ENCODE results near the gene RSL24D1.

Gene RSL24D1

DNA sequence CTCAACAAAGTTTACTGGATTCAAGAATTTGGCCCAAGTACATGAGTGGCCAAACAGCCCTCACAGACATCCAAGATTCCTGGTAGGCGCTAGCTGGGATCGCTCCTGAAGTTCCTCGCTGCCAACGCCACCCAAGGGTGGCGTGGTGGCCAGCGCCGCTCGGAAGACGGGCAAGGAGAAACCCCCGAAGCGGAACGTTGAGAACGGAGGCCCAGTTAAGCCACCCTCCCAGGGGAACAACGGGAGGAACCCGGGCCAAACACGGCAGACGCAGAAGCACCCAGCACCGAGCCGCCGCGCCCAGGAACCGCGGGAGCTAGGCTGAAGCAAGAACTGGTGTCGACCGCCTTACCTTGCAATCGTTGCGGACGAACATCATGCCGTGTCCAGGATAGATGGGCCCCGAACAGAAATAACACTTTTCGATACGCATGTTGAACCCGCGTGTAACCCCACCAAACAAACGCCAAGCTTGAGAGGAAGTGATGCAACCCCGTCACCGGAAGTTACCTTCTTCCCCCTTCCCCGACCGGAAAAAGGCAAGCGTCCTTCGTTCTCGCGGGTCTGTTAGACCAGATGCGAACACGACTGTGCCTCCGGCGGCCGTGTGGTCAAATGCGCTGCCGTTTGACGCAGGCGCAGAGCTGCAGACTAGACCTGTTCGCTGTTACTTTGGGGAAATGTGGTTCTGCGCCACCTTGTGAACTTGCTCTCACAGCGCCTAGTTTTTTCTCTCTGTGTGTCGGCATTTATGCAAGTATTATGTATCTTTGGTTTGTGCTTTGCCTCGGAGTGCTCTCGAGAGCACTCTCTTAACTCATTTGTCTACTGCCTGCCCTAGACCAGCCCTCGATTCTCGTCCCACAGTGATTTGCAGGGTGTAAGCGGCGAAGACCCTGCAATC, at the start of gene RSL24D1:
Gene RSL24D1, minus strand, starts transcription at position 484 of the 904 bp plus-strand sequence. Its CDS starts 51 bp downstream, at position 433.
- DNase-seq: peak; percentile 99

DNA sequence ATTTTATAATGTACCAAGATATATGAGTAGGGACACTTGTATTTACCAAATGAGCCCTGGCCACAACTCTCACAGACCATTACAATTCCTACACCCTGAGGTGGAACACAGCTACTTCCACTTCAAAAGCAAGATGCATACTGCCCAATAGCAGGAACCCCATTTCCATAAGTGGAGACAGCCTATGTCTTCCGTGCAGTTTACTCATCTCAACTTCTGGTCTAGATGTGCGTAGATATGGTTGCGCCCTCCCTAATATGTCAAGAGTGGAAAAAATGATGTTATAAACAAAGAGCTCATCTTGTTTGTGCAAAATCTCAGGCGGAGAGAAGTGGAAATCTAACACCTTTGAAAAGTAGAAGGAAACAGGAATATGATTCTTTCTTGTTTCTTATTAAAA, 48.3 kb upstream of the RSL24D1 start:
- no peak for DNase-seq

DNA sequence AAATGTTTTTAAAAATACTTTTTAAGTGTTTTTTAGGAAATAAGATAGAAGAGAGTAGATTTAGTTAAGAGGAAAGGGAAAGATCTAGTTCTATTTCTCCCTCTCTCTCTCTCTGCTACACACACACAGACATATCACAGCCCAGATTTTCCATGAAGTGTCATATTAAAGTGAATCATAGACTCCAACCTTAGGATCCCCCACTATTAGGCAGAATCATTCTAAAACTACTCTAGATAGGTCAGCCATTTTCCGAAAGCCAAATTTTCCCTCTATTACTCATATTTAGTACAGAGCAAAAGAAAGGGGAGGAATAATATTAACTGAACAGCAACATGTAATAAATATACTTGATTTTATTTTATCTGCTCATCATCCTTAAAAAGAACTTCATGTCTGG, 45.1 kb upstream of the RSL24D1 start:
- peak; percentile 67 for DNase-seq

DNA sequence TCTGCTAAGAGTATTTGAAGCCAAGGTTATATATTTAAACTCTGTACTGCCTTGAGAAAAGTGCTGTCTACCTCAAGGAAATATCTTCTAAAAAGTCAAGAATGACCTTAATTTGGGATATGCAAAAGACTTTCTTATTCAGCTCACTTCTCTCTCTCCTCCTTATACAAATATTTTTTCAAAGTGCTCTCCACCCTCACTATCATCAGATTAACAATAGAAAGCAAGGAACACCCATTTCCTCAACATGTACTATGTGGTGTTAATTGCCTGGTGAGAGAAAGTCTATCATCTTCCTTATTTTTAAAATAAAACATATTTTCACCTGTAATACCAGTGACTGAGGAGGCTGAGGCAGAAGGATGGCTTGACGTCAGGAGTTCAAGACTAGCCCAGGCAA, 44.4 kb upstream of the RSL24D1 start:
- DNase-seq: no peak

DNA sequence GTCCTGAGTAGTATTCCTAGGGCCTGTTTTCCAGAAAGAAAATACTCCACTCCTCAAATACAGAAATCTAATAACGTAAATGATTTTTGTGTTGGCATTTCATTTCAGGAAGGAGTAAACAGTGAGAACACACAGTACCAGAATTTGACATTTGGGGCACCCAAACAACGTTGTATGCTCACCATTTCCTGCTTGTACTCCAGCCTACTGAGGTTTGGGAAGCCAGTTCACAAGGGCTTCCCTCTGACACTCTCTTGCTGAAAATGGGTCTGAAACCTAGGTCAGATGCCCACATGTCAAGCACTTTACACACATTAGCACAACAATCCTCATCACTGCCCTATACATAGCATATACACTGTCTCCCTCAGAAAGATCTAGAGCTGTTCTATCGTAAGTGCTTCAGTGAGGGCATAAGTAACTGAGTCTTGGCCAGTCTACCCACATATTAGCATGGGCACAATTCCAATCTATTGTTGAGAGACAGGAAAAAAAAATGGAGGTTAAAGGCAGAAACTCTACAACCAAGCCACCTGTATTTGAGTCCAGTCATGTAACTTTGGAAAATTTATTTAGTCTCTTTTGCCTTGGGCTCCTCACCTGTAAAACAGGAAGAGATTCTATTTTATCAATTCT, 43.5 kb upstream of the RSL24D1 start:
- DNase-seq: no peak

DNA sequence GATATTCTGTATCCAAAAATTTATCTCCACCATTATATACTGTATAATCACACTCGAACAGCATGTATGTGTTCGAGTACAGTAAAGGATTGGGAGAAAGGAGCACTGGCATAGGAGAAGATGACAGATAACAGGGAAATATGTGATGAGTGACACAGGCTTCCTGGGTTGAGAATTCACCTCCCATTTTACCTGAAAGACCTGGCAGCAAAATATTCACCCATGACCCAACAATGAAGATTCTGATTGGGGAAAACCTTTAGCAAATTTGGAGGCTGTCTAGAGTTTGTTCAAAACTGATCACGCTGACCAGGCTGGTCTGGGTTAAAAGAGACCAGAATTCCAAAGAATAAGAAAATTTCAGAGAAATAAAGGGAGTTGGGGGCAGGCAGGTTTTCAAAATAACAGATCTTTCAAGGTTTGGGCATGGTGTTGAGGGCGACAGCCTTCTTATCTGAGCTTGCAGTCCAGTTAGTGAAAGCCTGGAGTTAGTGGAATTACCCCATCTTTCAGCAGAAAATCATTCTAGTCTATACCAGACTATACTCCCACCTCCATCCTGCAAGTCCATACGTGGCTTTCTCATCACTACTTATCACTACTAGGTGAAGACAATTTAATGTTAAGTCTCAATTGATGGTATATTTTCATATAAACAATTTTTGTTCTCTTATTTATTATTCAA, 42.8 kb upstream of the RSL24D1 start:
- DNase-seq: no peak

DNA sequence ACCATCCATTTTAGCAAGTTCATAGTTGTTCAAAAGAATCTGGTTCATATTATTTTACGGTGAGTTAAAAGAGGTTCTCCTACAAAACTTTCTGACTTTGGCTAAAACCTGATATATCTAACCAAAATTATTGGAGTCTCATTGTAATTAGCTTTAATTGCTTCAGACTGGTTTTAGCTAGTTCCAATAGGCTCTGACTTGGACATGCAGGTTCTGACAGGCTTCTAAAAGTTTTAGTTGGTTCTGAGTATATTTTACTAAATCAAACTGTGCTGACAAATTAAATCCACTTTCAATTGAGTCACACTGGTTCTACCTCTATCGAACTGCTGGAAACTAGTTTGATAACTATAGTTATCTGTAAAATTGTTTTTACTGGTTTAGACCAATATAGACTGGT, 42.1 kb upstream of the RSL24D1 start:
- DNase-seq: no peak

DNA sequence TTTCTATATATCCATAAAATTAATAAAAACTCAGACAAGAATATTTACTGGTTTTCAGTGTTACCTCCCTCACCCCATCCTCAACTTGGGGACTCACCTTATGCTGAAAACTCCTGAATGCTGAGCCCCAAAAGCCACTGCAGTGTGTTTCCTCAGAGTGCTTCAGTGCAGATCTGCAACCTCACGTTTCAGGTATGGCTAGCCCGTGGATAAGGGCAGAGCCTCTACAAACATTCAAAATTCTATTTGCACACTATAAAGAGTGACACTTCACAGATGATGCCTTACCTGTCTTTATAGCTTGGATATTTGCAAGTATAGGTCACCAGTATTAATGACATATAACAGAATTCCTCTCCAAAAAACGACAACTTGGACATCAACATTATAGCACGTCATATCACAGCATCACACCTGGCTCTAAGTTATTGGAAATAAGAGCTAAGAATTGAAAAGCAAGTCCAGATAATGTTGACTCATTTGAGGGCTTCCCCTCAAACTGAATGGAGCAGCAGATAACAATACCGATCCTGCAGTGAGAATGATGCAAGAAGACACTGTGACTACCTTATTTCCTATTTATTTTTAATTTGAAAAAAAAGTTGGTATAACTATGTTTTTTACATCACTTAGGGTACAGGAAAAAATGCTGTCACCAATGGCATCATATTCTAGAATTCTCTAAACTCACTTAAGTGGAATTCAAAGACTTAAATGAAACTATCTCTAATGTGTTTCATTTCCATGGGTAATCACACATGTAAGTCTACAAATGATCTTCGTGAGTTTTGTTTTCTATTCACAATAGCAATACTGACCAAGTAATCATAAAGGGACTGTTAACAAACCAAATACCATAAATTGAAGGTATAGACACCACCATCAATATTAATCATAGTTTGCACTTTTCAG, 40.7 kb upstream of the RSL24D1 start:
- no peak for DNase-seq

DNA sequence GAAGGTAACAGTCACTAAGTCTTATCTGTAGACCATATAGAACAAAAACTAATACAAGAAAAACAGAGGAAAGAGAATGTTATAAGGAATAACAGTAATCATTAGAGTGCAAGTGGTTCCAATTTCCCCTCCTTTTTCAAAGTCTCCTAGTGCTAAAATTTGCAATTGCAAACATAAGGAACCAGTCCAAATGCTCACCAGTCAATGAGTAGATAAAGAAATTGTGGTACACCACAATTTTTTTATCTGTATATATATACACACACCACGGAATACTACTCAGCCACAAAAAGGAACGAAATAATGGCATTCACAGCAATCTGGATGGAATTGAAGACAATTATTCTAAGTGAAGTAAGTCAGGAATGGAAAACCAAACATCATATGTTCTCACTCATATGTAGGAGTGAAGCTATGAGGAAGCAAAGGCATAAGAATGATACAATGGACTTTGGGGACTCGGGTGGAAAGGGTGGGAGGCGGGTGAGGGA, 38.9 kb upstream of the RSL24D1 start:
- DNase-seq: no peak

DNA sequence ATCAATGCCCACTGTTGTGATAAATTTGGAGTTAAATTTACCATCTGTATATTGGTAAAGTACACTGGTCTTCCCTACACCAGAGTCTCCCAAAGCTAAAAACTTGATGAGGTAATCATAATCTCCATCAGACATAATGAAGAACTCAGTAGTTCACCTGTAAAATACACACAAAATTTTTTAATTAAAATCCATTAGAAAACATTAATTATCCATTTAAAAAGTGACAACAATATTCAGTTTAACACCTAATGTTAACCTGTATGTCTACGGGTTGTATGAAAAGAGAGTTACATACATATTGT, 38.0 kb upstream of the RSL24D1 start:
- no peak for DNase-seq

DNA sequence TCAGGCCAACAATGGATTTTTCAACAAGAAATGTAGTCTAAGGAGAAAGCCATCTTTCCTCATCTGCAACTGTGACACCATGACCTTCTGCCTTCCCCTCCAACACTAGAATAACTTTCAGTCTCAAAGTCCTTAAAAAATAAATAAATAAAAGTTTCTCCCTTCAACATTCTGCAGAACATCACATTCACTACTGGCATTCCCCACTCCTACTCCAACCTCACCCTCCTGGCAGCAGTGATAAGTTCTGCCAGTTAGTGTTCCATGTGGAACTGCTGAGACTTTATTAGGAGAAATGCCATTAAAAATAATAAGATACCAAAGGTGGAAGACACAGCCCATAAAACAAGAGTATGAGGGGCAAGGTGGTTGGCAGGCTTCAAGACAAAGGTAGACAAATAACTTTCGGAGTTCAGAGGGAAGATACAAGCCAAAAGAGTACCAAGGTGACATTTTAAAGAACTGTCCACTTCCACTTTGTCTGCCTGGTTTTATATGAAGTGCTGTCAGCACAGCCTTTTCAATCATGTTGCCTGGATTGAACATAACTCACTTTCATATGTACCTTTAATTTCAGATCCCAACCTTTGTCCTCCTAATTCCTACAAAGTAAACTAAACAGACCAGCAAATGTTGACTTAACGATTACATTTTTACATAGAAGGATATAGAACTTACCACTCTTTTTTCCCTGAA, 37.5 kb upstream of the RSL24D1 start:
- DNase-seq: no peak

DNA sequence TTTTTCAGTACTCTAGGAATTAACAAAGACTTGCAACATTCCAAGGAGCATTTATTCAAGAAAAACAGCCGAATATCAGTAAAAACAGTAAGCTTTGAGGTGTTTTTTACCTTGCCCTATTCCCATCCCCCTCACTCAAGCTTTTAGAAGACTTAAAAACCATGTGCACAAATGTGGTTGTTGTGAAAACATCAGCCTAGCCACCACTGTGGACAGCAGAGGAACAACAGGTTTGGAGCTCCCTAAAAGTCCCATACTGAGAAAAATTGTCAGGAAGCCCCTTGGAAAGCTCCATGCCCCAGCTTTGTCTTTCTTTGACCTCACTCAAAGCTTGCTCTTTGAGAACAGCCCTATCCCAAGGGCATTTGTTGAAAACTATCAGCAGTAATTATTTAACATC, 34.7 kb upstream of the RSL24D1 start:
- DNase-seq: no peak

DNA sequence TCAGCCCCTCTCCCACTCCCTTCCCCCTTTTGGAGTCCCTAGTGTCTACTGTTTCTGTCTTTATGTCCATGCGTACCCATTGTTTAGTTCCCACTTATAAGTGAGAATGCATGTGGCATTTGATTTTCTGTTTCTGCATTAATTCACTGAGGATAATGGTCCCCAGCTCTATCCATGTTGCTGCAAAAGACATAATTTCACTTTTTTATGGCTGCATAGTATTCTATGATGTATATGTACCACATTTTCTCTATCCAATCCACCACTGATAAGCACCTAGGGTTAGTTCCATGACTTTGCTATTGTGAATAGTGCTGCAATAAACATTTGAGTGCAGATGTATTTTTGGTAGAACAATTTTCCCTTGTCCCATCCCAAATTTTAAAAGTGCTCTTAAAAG, 34.2 kb upstream of the RSL24D1 start:
- DNase-seq: no peak

DNA sequence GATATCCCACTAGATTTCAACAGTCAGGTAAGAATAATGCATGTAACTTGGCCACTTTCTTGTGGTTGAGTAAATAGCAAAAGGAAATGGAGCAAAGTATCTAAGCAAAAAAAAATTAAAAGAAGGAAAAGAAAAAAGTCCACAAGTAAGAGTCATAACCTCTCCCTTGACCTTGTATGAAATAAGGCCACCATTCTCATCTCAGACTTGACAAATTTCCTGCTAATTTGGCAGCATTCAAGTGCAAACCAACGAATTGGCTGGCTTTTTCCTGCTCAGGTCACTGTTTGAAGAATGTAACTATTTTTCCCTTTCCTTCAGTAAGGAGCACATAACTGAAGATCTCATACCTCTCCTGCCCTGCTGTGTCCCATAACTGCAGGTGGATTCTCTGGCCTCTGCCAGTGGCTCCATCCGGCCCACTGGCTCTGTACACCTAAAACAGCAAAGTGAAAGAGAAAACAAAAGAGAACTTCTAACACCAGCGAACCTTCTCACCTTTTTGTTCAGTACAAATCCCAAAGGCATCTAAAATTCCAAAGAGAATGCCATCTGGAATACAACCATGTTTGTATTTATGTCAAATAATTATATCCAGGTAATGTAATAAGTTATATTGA, 33.4 kb upstream of the RSL24D1 start:
- DNase-seq: peak; percentile 64

DNA sequence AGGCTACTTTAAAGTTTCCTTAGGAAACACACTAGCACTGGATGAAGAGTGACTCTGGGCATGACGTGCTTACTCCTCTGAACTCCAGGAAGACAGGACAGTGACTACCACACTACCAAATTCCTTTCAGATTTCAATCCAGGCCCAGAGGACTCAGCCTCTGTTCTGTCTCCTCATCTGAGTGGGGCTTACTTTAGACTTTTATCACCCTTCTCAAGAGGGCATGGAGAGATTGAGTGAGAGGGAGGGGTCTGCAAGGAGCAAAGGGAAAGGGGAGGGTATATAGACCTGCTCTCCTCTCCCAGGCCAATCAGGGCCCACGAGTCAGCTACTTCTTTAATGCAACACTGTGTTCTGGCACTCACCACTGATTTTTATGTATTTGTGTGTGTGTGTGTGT, 29.4 kb upstream of the RSL24D1 start:
- no peak for DNase-seq

DNA sequence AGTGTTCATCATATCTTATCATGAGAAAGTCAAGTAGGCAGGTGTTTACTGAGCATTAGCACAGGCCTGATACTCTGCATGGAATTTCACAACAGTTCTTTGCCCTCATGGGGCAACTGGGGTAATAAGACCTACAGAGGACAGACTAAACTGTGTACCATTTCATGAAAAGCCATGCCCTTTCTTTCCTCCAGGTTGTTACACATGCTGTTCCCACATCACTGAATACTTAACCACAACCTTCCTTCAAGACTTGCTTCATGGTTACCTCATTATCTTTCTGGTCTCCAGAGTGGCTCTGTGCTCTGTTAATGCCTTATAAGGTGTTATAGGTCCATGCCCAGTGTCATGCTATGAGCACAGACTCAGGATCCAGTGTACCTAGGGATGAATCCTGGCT, 28.2 kb upstream of the RSL24D1 start:
- peak; percentile 9 for DNase-seq

DNA sequence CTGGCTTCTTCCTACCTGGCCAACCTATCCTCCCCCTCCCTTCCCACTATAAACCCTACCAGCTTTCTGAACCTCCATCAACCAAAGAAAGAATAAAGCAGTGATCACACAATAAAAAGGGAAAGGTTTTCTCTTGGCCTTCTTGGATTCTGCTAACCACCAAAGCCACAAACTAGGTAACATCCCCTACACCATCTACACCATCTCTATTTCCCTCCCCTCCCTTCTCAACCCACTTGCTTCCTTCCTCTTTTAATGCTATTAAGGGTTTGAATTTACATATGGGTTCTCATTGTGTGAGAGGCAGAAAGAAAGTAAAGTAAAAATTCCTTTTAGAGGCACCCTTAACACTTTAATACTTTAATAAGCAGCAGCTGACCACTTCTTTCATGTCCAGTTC, 25.8 kb upstream of the RSL24D1 start:
- DNase-seq: no peak

DNA sequence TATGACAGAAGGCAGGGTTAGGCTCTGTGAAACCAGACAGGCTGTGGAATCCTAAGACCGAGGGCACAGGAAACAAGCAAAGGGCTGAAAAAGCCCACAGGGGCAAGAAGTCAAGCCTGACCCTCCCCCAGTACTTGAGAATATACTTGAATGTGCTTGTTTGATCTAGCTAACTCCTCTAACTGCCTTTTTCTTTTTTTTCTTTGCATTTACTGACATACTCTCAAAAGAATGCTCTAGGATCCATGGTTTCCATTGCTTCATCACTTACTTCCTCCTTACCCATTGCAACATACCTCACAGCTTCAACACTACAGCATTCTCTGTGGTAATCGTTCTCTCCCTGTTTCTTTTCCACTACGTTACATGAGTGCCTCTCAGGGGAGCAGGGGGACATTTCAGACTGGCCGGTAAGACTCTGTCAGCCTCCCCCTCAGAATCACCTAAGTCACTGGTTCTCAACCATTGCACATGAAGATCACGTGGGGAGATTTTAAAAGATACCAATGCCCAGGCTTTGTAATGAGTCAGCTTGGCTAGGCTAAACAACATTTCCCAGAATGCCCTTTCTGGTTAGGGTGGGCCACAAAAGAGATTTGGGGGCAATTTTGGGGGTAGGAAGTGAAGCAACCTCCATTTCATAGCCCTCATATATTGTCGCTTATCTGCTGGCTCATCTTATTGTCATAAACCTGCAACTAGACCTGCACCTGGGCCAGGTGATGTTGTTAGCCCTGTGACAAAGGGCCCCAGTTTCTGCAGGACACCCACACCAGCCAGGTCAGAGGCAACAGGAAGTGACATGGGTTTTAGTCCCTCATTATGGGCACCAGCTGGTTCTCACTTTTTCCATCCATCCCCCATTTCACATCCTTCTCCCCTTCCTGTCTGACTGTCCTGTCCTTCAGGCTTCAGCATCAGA, 24.6 kb upstream of the RSL24D1 start:
- DNase-seq: peak; percentile 95

DNA sequence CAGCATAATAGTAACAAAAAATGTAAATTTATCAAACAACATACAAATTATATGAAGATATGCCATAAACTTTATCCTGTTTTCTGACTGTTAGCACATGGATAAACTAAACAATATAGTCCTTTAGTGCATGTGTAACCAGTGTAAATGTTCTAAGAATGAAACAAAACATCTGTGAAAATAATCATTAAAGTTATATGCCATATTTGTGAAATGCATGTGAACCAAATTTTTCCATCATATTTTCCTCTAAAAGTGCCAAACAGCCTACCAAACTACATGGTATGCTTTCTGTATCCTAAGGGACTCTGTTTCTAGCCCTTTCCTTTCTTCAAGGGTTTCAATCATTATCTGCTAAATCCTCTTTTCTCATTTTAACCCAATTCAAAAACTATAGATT, 23.9 kb upstream of the RSL24D1 start:
- DNase-seq: no peak

DNA sequence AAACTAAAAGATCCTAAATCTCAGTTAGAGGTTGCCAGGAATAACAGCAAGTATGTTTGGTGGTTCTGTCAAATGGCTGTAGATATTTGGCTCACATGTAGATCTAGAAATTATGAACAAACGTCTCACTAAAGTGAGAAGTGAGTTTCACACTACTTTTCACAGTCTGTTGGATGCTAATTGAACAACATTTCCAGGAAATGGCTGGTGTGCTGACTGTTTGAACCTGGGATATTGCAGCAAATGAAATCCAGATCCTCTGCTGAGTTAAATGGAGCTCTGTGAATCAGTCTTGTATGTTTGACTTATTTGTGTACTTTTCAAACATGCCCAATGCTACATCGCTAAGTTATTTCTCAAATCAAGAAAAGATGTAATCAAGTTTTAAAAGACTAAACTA, 21.3 kb upstream of the RSL24D1 start:
- DNase-seq: no peak

DNA sequence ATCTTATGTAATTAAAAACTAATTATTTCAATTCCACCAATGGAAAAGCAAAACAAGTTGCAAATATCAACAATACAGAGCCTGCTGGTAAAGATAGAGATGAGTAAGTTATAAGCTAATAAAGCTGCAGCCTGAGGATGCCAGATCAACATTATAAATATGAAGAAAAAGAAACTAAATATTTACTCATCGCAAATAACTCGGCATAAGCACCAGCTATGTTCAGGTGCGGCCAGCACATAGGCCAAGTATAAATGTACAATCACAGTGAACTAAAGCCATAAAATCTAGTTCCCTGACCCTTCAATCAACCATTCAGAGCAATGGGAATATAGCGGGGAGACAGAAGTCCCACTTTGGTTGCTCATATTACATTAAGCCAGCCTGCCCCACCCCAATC, 7.7 kb upstream of the RSL24D1 start:
- DNase-seq: no peak

All from HCEC 1CT (cell line).